ENCODE results near the gene CCDC134.

DNA sequence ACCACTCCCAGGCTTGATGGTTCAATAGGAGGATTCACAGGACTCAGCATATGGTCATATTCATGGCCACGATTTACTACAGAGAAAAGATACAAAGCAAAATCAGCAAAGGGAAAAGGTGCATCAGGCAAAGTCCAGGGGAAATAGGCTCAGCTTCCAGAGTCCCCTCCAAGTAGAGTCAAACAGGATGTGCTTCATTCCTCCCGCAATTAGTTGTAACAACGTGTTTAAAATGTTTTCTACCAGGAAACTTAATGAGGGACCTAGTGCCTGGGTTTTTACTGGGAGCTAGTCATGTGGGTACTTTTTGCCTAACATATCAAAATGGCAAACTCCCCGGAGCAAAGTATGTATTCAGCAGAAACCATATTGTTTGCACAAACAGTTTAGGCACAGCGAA lies 17.5 kb downstream of the CCDC134 start:
- TF ChIP-seq POLR2A (IDR thresholded peaks at IDR 0.05; ENCODE audit: low read depth) (no peak), POLR2AphosphoS5 (IDR thresholded peaks at IDR 0.05) (no peak)
- TF ChIP-seq, protein P1, sequence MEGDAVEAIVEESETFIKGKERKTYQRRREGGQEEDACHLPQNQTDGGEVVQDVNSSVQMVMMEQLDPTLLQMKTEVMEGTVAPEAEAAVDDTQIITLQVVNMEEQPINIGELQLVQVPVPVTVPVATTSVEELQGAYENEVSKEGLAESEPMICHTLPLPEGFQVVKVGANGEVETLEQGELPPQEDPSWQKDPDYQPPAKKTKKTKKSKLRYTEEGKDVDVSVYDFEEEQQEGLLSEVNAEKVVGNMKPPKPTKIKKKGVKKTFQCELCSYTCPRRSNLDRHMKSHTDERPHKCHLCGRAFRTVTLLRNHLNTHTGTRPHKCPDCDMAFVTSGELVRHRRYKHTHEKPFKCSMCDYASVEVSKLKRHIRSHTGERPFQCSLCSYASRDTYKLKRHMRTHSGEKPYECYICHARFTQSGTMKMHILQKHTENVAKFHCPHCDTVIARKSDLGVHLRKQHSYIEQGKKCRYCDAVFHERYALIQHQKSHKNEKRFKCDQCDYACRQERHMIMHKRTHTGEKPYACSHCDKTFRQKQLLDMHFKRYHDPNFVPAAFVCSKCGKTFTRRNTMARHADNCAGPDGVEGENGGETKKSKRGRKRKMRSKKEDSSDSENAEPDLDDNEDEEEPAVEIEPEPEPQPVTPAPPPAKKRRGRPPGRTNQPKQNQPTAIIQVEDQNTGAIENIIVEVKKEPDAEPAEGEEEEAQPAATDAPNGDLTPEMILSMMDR (IDR thresholded peaks at IDR 0.05): no peak

Data from esophagus muscularis mucosa (tissue), 3 donors.